OCI-LY3 (cell line): ENCODE data around the gene SCGB1C1.

ENCODE experiments used
- H2AFZ ChIP-seq: fragments of 200-600, 300-600 bp; shearing (Covaris generic); 2 replicates; pipeline ENCODE4 v1.6.0; 2014; ENCODE audit warnings: antibody characterized with exemption, low read depth, low read length
- H3K27ac ChIP-seq: fragments of 200-600, 300-600 bp; sonication (generic); 2 replicates; pipeline ENCODE4 v1.5.1; 2014; ENCODE audit warnings: mild to moderate bottlenecking, low read length, moderate library complexity, mixed read lengths
- H3K27me3 ChIP-seq: fragments of 200-600, 300-600 bp; sonication (generic); 2 replicates; pipeline ENCODE4 v1.6.1; 2014; ENCODE audit warnings: low read depth, low read length, mixed read lengths
- H3K36me3 ChIP-seq: fragments of 200-600, 300-600 bp; sonication (generic); replicated peaks from 2 replicates; pipeline ENCODE3; 2014; ENCODE audit warnings: low read depth, low read length, mixed read lengths
- H3K4me1 ChIP-seq: fragments of 300-600, 200-600 bp; sonication (generic); 2 replicates; pipeline ENCODE4 v1.6.1; 2014; ENCODE audit warnings: low read length, mixed read lengths
- H3K4me2 ChIP-seq: fragments of 200-600, 300-600 bp; sonication (generic); 2 replicates; pipeline ENCODE4 v1.6.1; 2014; ENCODE audit warnings: low read length, mixed read lengths
- H3K4me3 ChIP-seq: fragments of 300-600, 200-600 bp; sonication (generic); 2 replicates; pipeline ENCODE4 v1.5.1; 2014; ENCODE audit warnings: antibody characterized with exemption, mild to moderate bottlenecking, low read length, moderate library complexity
- H3K79me2 ChIP-seq: fragments of 300-600, 200-600 bp; shearing (Covaris generic); 2 replicates; pipeline ENCODE4 v1.6.1; 2014; ENCODE audit warnings: mild to moderate bottlenecking, low read length, mixed read lengths
- H3K9ac ChIP-seq: fragments of 300-600, 200-600 bp; shearing (Covaris generic); 2 replicates; pipeline ENCODE4 v1.6.0; 2014; ENCODE audit warnings: mild to moderate bottlenecking, low read length, moderate library complexity
- H3K9me3 ChIP-seq: fragments of 200-600, 300-600 bp; shearing (Covaris generic); 2 replicates; pipeline ENCODE4 v1.6.1; 2014; ENCODE audit warnings: low read length, mixed read lengths; ENCODE audit not compliant: insufficient read depth
- H4K20me1 ChIP-seq: fragments of 200-600, 300-600 bp; sonication (generic); 2 replicates; pipeline ENCODE4 v1.6.1; 2016; ENCODE audit warnings: low read length, mixed read lengths; ENCODE audit not compliant: insufficient read depth
- EZH2phosphoT487 ChIP-seq: fragments of 200-600 bp; shearing (Covaris generic); IDR thresholded peaks from 2 replicates; pipeline ENCODE4 v1.6.1; 2018; ENCODE audit warnings: antibody characterized with exemption, mixed run types, low read depth
- TF ChIP-seq, protein P1 (sequence below): fragments of 200-600, 300-600 bp; sonication (generic); IDR thresholded peaks from 2 replicates; pipeline ENCODE4 v1.5.1; 2014; ENCODE audit warnings: antibody characterized with exemption, low read length, low read depth

Gene SCGB1C1

GRCh38 chr11:214083-214482 is 21.2 kb downstream of the SCGB1C1 start:
- Histone ChIP-seq H2AFZ (no peak overlapping the region), H3K4me3 (no peak overlapping the region), H3K36me3 (peaks cover 51% of the 10 kb centered on the region), H3K9ac (no peak overlapping the region), H3K4me2 (no peak overlapping the region), H4K20me1 (no peaks in the 10 kb centered on the region), H3K27ac (no peak overlapping the region), H3K4me1 (peaks cover 9% of the 10 kb centered on the region), H3K9me3 (no peaks in the 10 kb centered on the region), H3K27me3 (no peaks in the 10 kb centered on the region), H3K79me2 (peaks cover 16% of the 10 kb centered on the region)
- no peak for TF ChIP-seq EZH2phosphoT487
- TF ChIP-seq, protein P1, sequence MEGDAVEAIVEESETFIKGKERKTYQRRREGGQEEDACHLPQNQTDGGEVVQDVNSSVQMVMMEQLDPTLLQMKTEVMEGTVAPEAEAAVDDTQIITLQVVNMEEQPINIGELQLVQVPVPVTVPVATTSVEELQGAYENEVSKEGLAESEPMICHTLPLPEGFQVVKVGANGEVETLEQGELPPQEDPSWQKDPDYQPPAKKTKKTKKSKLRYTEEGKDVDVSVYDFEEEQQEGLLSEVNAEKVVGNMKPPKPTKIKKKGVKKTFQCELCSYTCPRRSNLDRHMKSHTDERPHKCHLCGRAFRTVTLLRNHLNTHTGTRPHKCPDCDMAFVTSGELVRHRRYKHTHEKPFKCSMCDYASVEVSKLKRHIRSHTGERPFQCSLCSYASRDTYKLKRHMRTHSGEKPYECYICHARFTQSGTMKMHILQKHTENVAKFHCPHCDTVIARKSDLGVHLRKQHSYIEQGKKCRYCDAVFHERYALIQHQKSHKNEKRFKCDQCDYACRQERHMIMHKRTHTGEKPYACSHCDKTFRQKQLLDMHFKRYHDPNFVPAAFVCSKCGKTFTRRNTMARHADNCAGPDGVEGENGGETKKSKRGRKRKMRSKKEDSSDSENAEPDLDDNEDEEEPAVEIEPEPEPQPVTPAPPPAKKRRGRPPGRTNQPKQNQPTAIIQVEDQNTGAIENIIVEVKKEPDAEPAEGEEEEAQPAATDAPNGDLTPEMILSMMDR, result no peak

DNA sequence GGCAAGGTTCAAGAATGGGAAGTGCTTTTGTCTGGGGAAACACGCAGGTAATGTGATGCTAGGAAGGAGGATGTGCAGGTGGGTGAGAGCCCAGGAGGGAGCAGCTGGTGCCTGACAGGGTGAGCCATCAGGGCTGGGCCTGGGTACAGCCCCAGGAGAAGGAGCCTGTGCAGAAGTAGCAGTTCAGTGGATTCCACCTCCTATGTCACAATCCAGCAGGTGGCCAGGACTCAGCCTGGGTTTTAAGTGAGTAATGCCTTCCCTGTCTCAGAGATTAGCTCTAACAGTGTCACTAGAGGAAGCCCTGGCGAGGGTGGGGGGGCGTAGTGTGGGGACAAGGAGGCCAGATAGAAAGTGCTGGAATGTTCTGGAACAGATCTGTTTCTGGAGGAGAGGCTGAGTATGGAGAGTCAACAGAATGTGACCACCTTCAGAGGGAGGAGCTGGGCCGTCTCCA is 22.7 kb downstream of the SCGB1C1 start:
- Histone ChIP-seq H3K4me2 (no peak overlapping the region), H4K20me1 (no peaks in the 10 kb centered on the region), H3K4me3 (no peak overlapping the region), H3K9ac (no peak overlapping the region), H3K27me3 (no peaks in the 10 kb centered on the region), H3K27ac (no peak overlapping the region), H3K4me1 (no peaks in the 10 kb centered on the region), H3K9me3 (no peaks in the 10 kb centered on the region), H3K79me2 (peaks cover under 1% of the 10 kb centered on the region; the same call in 1 of the 2 replicates), H2AFZ (no peak overlapping the region), H3K36me3 (peaks cover 38% of the 10 kb centered on the region)
- no peak for TF ChIP-seq EZH2phosphoT487
- TF ChIP-seq, protein P1, result no peak

DNA sequence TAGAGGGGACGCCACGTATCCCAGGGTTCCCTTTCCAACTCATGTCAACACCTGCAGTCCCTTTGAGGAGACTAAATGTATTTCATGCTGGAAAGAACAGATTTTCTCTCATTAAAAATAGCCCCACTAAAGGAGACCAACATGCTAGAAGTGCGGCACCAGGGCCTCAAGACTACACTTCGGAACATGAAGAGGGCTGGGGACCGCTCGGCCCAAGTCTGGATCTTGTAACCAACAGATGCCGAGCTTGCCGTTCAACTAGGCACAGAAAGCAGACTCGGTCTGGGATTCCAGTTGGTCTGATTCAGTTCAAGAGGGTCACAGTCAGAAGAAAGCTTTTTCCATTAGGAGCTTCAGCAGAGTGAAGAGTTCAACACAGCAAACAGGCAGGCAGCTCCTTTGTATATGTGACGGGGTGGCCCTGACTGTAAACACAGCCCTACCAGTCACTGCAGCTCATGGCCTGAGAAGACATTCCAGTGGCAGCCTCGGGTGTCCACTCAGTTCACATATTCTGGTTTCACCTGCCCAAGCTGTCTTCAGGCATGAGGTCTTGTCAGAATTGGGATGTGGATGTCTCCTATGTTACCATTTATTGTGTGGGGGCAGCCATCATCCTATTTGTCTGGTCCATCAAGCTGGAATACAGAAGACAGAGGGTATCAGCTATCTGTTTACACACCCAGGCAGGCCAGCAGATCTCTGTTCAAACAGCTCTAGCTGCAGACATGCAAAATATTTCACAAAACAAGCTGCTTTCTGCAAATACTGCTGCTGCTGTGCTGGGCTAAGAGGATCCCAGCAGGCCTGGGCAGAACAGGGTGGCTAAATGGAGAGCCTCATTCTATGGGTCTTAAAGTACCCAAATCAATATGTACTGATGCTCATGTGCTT is 23.4 kb downstream of the SCGB1C1 start:
- H3K27me3 ChIP-seq, result no peaks in the 10 kb centered on the region
- no peak overlapping the region for H3K4me3 ChIP-seq
- H4K20me1 ChIP-seq, result no peaks in the 10 kb centered on the region
- H2AFZ ChIP-seq, result no peak overlapping the region
- no peaks in the 10 kb centered on the region for H3K79me2 ChIP-seq
- H3K27ac ChIP-seq, result no peak overlapping the region
- peaks cover 31% of the 10 kb centered on the region for H3K36me3 ChIP-seq
- no peaks in the 10 kb centered on the region for H3K4me1 ChIP-seq
- no peaks in the 10 kb centered on the region for H3K9me3 ChIP-seq
- no peak overlapping the region for H3K9ac ChIP-seq
- TF ChIP-seq, protein P1, result no peak
- no peak for TF ChIP-seq EZH2phosphoT487
- no peak overlapping the region for H3K4me2 ChIP-seq

GRCh38 chr11:217704-218103 is 24.8 kb downstream of the SCGB1C1 start:
- Histone ChIP-seq H3K27me3 (no peaks in the 10 kb centered on the region), H3K4me2 (no peak overlapping the region), H4K20me1 (no peaks in the 10 kb centered on the region), H3K79me2 (no peaks in the 10 kb centered on the region), H3K4me3 (no peak overlapping the region), H3K9me3 (no peaks in the 10 kb centered on the region), H2AFZ (no peak overlapping the region), H3K27ac (no peak overlapping the region), H3K9ac (no peak overlapping the region), H3K36me3 (peaks cover 20% of the 10 kb centered on the region), H3K4me1 (no peaks in the 10 kb centered on the region)
- TF ChIP-seq, protein P1, result no peak
- no peak for TF ChIP-seq EZH2phosphoT487
